Caco-2 (cell line): ENCODE results near the gene MAN1A1. TPM values are rescaled to one million over a fixed set of nuclear protein-coding genes. Genes with fewer than 3 reads are reported as not detected.

Experiments used
- BruUV-seq: library from RNA; stranded (reverse); fragments of 400-500 nt; replicated peaks from 2 replicates; lab custom pipeline; 2021; lab: Mats Ljungman, UMichigan
- CTCF ChIA-PET: fragments of 300-600 bp; sonication (Branson Sonifier 250); formaldehyde crosslinking; loops from one replicate; lab custom pipeline; 2022; ENCODE audit warnings: antibody characterized with exemption; lab: Charles Lee
- POLR2A ChIA-PET: fragments of 300-600 bp; sonication (Branson Sonifier 250); formaldehyde crosslinking; loops from one replicate; lab custom pipeline; 2022; ENCODE audit warnings: antibody characterized with exemption; lab: Charles Lee
- DNase-seq, 2 experiments: peaks; one replicate each; pipeline versions ENCODE4 v3.0.0 to v3.0.0-alpha.2; 2020 to 2022
- H3K27me3 ChIP-seq: replicated peaks from 2 replicates; pipeline ENCODE4 v1.6.0; 2011; ENCODE audit warnings: low read length; ENCODE audit not compliant: control insufficient read depth, insufficient read depth
- H3K36me3 ChIP-seq: 2 replicates; pipeline ENCODE4 v1.5.1; 2011; ENCODE audit warnings: low read length; ENCODE audit not compliant: control insufficient read depth, insufficient read depth
- H3K4me1 ChIP-seq: fragments of 250-450 bp; sonication (Bioruptor Pico); 2 replicates; pipeline ENCODE4 v1.5.1; 2020; ENCODE audit warnings: mild to moderate bottlenecking
- H3K4me3 ChIP-seq: 2 replicates; pipeline ENCODE4 v1.5.1; 2011; ENCODE audit warnings: low read depth, mild to moderate bottlenecking, control low read depth, low read length
- H3K9me3 ChIP-seq: fragments of 250-450 bp; sonication (Bioruptor Pico); 2 replicates; pipeline ENCODE4 v1.5.1; 2020; ENCODE audit warnings: mild to moderate bottlenecking, moderate library complexity
- H3K27ac Mint-ChIP-seq: one replicate; pipeline ENCODE4 v1.8.0; 2022; ENCODE audit warnings: mixed read lengths; ENCODE audit not compliant: unreplicated experiment
- H3K27me3 Mint-ChIP-seq: one replicate; pipeline ENCODE4 v1.8.0; 2022; ENCODE audit warnings: mixed read lengths; ENCODE audit not compliant: insufficient read depth, unreplicated experiment
- H3K36me3 Mint-ChIP-seq: one replicate; pipeline ENCODE4 v1.8.0; 2022; ENCODE audit warnings: mild to moderate bottlenecking, mixed read lengths; ENCODE audit not compliant: insufficient read depth, unreplicated experiment
- H3K4me1 Mint-ChIP-seq: one replicate; pipeline ENCODE4 v1.8.0; 2022; ENCODE audit warnings: low read depth, mixed read lengths; ENCODE audit not compliant: unreplicated experiment
- H3K4me3 Mint-ChIP-seq: one replicate; pipeline ENCODE4 v1.8.0; 2022; ENCODE audit warnings: mild to moderate bottlenecking, moderate library complexity, mixed read lengths; ENCODE audit not compliant: unreplicated experiment
- H3K9me3 Mint-ChIP-seq: one replicate; pipeline ENCODE4 v1.8.0; 2022; ENCODE audit warnings: mixed read lengths; ENCODE audit not compliant: unreplicated experiment
- intact Hi-C: fragments of 100-400 bp; cut with micrococcal nuclease; formaldehyde crosslinking; loops from one replicate; pipeline ENCODE4 v1.10.0; 2022; ENCODE audit not compliant: unreplicated experiment
- total RNA-seq: library from RNA; stranded (reverse); gene quantifications from 2 replicates; pipeline ENCODE4 v1.2.3, GENCODE V29; 2022
- TF ChIP-seq, protein P1 (sequence below), 2 experiments: fragments of 200-600 bp in 1 of 2; IDR thresholded peaks; 1 replicate in 1 of 2; 2 replicates in 1 of 2; pipeline versions ENCODE4 v1.5.1 to v1.8.0; 2011 to 2022; ENCODE audit warnings: antibody characterized with exemption in 1 of 2, control low read depth in 1 of 2, inconsistent platforms in 1 of 2, low read depth in 1 of 2, low read length in 1 of 2, mild to moderate bottlenecking in 1 of 2, moderate library complexity in 1 of 2; ENCODE audit not compliant: insufficient read depth in 1 of 2, severe bottlenecking in 1 of 2, unreplicated experiment in 1 of 2

MAN1A1 gene
- total RNA-seq, 1 experiment from 2014 or later: 28.7 TPM

DNA sequence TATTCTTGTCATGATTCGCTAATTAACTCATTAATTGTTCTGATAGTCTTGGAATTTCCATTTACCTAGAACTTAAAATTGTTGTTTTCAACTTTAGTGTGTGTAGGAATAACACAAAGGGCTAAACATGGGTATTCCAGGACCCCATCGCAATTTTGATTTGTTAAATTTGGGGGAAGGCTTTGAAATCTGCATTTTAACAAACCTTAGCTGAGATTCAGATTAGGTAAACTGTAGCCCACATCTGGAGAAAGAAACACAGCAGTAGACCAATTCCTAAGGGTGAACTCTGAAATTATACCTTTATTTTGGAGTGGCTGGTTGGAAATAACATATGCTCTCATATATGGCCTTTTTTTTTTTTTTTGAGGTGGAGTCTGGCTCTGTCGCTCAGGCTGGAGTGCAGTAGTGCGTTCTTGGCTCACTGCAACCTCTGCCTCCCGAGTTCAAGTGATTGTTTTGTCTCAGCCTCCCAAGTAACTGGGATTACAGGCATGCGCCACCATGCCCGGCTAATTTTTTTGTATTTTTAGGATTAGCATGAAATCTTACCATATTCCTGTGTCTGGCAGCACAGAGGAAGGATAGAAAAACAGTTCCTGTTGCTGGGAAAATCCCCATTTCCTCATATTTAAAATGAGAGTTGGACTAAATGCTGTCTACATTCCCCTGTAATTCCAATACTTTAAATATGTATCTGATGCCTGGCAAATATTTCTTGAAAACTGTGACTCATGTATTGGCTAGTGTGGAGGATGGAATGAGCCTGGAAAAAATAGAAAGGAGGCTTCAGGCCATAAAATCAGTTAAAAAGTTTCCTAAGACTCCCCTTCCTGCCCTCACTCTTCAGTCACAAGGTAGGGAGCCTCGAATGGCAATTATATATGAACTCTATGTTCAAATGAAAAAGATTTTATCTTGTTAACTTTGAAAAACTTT lies 174.4 kb downstream of the MAN1A1 start:
- CTCF ChIA-PET: no interaction called here
- TF ChIP-seq, protein P1, sequence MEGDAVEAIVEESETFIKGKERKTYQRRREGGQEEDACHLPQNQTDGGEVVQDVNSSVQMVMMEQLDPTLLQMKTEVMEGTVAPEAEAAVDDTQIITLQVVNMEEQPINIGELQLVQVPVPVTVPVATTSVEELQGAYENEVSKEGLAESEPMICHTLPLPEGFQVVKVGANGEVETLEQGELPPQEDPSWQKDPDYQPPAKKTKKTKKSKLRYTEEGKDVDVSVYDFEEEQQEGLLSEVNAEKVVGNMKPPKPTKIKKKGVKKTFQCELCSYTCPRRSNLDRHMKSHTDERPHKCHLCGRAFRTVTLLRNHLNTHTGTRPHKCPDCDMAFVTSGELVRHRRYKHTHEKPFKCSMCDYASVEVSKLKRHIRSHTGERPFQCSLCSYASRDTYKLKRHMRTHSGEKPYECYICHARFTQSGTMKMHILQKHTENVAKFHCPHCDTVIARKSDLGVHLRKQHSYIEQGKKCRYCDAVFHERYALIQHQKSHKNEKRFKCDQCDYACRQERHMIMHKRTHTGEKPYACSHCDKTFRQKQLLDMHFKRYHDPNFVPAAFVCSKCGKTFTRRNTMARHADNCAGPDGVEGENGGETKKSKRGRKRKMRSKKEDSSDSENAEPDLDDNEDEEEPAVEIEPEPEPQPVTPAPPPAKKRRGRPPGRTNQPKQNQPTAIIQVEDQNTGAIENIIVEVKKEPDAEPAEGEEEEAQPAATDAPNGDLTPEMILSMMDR (IDR thresholded peaks at IDR 0.05; ENCODE audit: insufficient read depth in 1 of 2, low read depth in 1 of 2, low read length in 1 of 2, severe bottlenecking in 1 of 2, unreplicated experiment in 1 of 2): no peak
- POLR2A ChIA-PET: no interaction called here
- H3K4me1 Mint-ChIP-seq: peaks cover 37% of the 10 kb centered on the region
- no peak for DNase-seq
- no peaks in the 10 kb centered on the region for H3K27me3 ChIP-seq
- H3K27me3 Mint-ChIP-seq: no peaks in the 10 kb centered on the region
- H3K9me3 ChIP-seq: no peaks in the 10 kb centered on the region
- H3K27ac Mint-ChIP-seq: no peak overlapping the region
- H3K36me3 ChIP-seq: no peaks in the 10 kb centered on the region; the same call in 1 of the 2 replicates
- no TSS peak for BruUV-seq
- peaks cover 43% of the 10 kb centered on the region for H3K4me1 ChIP-seq
- no peaks in the 10 kb centered on the region for H3K9me3 Mint-ChIP-seq
- peaks cover 16% of the 10 kb centered on the region for H3K36me3 Mint-ChIP-seq
- H3K4me3 Mint-ChIP-seq: no peak overlapping the region
- no peak overlapping the region for H3K4me3 ChIP-seq
- intact Hi-C loops: no loop called here

DNA sequence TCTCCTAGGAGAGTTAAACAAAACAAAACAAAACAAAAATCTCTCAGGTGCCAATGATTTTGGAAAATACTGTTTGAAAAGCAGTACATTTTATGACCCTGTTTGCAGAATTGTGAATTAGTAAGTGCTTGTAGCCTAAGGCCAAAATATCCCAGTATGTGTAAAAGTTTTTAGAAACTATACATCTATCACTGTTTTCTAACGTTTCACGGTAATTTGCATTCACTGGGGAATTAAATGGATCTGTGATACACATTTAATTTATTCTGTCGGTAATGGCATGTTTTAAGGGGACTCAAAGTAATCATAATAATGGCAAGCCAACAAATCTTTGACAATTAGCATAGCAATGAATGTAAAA lies 175.5 kb downstream of the MAN1A1 start:
- TF ChIP-seq, protein P1 (IDR thresholded peaks at IDR 0.05; ENCODE audit: insufficient read depth in 1 of 2, low read depth in 1 of 2, low read length in 1 of 2, severe bottlenecking in 1 of 2, unreplicated experiment in 1 of 2): no peak
- Histone ChIP-seq H3K4me3 (no peak overlapping the region), H3K27me3 (no peaks in the 10 kb centered on the region), H3K9me3 (no peaks in the 10 kb centered on the region), H3K4me1 (peaks cover 47% of the 10 kb centered on the region), H3K36me3 (no peaks in the 10 kb centered on the region; the same call in 1 of the 2 replicates)
- H3K27ac Mint-ChIP-seq: peak overlapping the region; percentile 26
- peaks cover 37% of the 10 kb centered on the region for H3K4me1 Mint-ChIP-seq
- H3K36me3 Mint-ChIP-seq: peaks cover 16% of the 10 kb centered on the region
- H3K27me3 Mint-ChIP-seq: no peaks in the 10 kb centered on the region
- BruUV-seq: no TSS peak
- intact Hi-C loops: no loop called here
- ChIA-PET CTCF (no interaction called here), POLR2A (no interaction called here)
- no peak for DNase-seq
- H3K4me3 Mint-ChIP-seq: peak overlapping the region; percentile 33
- H3K9me3 Mint-ChIP-seq: no peaks in the 10 kb centered on the region

DNA sequence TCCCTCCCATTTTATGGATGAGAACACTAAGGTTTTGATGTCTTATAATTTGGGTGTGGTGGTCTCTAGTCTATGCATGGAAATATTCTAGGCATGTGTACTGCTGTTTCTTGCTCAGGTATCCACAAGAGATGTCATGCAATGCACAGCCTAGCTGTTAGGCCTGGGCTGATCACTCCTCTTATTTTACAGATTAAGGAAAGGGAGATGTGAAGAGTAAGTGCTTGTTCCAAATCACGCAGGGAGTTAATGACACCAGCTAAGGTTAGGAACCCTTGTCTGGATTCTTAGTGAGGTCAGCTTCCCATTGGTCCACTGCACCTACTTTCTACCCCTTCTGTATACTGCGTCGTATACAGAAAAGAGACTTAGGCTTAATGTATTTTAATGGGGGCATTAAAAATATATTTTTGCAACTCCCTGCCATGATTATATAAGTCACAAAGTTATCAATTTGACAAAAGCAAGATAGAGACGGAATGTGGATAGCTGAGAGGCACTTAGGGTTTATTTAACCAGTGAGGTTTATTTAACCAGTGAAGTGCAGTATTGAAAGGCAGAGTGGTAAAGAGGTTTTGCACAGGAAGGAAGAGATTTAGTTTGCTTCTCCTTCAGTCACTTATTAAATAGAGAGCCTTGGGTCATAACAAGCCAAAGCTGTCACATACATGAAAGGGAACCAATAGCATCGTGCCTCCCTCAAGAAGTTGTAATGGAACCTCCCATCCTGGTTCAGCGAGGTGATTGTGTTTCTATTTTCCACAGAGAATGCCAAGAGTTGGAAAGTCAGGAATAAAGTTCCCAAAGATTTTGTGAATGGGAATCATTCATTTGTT lies 176.1 kb downstream of the MAN1A1 start:
- no peaks in the 10 kb centered on the region for H3K27me3 Mint-ChIP-seq
- no peaks in the 10 kb centered on the region for H3K27me3 ChIP-seq
- H3K4me3 Mint-ChIP-seq: peak overlapping the region; percentile 33
- DNase-seq: peak; percentile 24 to 42
- H3K4me1 Mint-ChIP-seq: peaks cover 37% of the 10 kb centered on the region
- intact Hi-C loops: no loop called here
- ChIA-PET CTCF (interaction anchor here (0.7 kb wide), 1 partner anchor 24 kb away, joined by 3 read pairs; no protein-coding TSS in a partner anchor), POLR2A (no interaction called here)
- H3K4me1 ChIP-seq: peaks cover 47% of the 10 kb centered on the region
- H3K4me3 ChIP-seq: no peak overlapping the region
- TF ChIP-seq, protein P1 (IDR thresholded peaks at IDR 0.05; ENCODE audit: insufficient read depth in 1 of 2, low read depth in 1 of 2, low read length in 1 of 2, severe bottlenecking in 1 of 2, unreplicated experiment in 1 of 2): no peak
- peaks cover 22% of the 10 kb centered on the region for H3K36me3 Mint-ChIP-seq
- BruUV-seq: no TSS peak
- H3K36me3 ChIP-seq: no peaks in the 10 kb centered on the region; the same call in 1 of the 2 replicates
- no peaks in the 10 kb centered on the region for H3K9me3 ChIP-seq
- H3K9me3 Mint-ChIP-seq: no peaks in the 10 kb centered on the region
- peak overlapping the region; percentile 26 for H3K27ac Mint-ChIP-seq
